Measurements from ENCODE around the gene C2orf69. TPM values are rescaled to one million over a fixed set of nuclear protein-coding genes. Genes with fewer than 3 reads are reported as not detected.

Gene C2orf69
- total RNA-seq, 1 experiment from 2014 or later: 21.6 TPM

GRCh38 chr2:199862788-199863187 is 48.3 kb upstream of the C2orf69 start:
- H3K9me3 ChIP-seq (ENCODE audit: control insufficient read depth in 1 of 2, insufficient read depth in 1 of 2, low read depth in 1 of 2, low read length in 2 of 2): no peaks in the 10 kb centered on the region
- ATAC-seq (no peak), DNase-seq (ENCODE audit: low read depth, low spot score) (no peak)
- H3K4me1 ChIP-seq (ENCODE audit: control insufficient read depth in 1 of 2, insufficient read depth in 2 of 2, low read length in 2 of 2): no peaks in the 10 kb centered on the region
- no peak overlapping the region for H3K4me2 ChIP-seq (ENCODE audit: low read length)
- TF ChIP-seq ATF3 (IDR thresholded peaks at IDR 0.05) (no peak), YY1 (IDR thresholded peaks at IDR 0.05; ENCODE audit: extremely low read depth, insufficient replicate concordance, low read depth, low read length) (no peak), POLR2AphosphoS5 (IDR thresholded peaks at IDR 0.05; ENCODE audit: low read depth, low read length) (no peak), EZH2phosphoT487 (IDR thresholded peaks at IDR 0.05; ENCODE audit: borderline replicate concordance) (no peak), SIN3A (IDR thresholded peaks at IDR 0.05; ENCODE audit: low read depth) (no peak), JUND (IDR thresholded peaks at IDR 0.05) (no peak), RAD21 (IDR thresholded peaks at IDR 0.05; ENCODE audit: low read depth) (no peak), CTCF (IDR thresholded peaks at IDR 0.05 in 2 of 3, conservative IDR thresholded peaks at IDR 0.05 in 1 of 3; ENCODE audit: borderline replicate concordance in 1 of 3, insufficient read depth in 1 of 3, low read depth in 2 of 3, low read length in 2 of 3) (no peak)
- intact Hi-C loops (cut with micrococcal nuclease): loop anchor here (10.0 kb wide), 1 partner anchor 1548 kb away; no protein-coding TSS in a partner anchor
- H3K9ac ChIP-seq (ENCODE audit: low read length): no peak overlapping the region
- no peaks in the 10 kb centered on the region for H3K79me2 ChIP-seq (ENCODE audit: insufficient read depth, low read length)
- H3K36me3 ChIP-seq (ENCODE audit: control insufficient read depth in 1 of 2, insufficient read depth in 2 of 2, low read length in 2 of 2): no peaks in the 10 kb centered on the region
- RAD21 ChIA-PET (ENCODE audit: low non-redundant PET in 1 of 2, low total read pairs in 2 of 2, uncharacterized antibody in 2 of 2, unreplicated experiment in 2 of 2): no interaction called here
- no peak overlapping the region for H2AFZ ChIP-seq (ENCODE audit: low read depth, low read length, poor library complexity, severe bottlenecking)
- H3K27me3 ChIP-seq (ENCODE audit: insufficient read depth, low read length): no peaks in the 10 kb centered on the region
- H3K27ac ChIP-seq (ENCODE audit: low read depth, low read length): no peak overlapping the region
- CTCF ChIA-PET: interaction anchor here (1.0 kb wide), 1 partner anchor 96 kb away, joined by 3 read pairs; no protein-coding TSS in a partner anchor
- BruUV-seq (replicated peaks): no TSS peak
- H3K4me3 ChIP-seq (replicated peaks in 1 of 2; ENCODE audit: low read depth in 1 of 2, low read length in 2 of 2): no peak overlapping the region
- H4K20me1 ChIP-seq (ENCODE audit: insufficient read depth): no peaks in the 10 kb centered on the region
- H3K9me2 ChIP-seq (ENCODE audit: insufficient read depth): no peaks in the 10 kb centered on the region
- POLR2A ChIA-PET: no interaction called here

Data from HCT116 (cell line).